GM12892 (cell line): ENCODE data around the gene RAB25.

Source experiments
- POLR2A ChIP-seq: IDR thresholded peaks from 2 replicates; pipeline ENCODE4 v1.6.1; 2011; ENCODE audit warnings: low read depth, low read length, control low read depth
- TAF1 ChIP-seq: IDR thresholded peaks from 2 replicates; pipeline ENCODE4 v1.6.1; 2011; ENCODE audit warnings: low read depth, mild to moderate bottlenecking, control low read depth, low read length, borderline replicate concordance

GRCh38 chr1:156115514-156116374, 54.8 kb downstream of the RAB25 start:
- no peak for TF ChIP-seq POLR2A
- no peak for TF ChIP-seq TAF1
